ENCODE data around the gene DHRSX.
"Not testable (repeated sequence)": the region's sequence is repeated elsewhere in the genome, so short reads cannot be mapped to it uniquely, and the experiment has no call there.

Gene DHRSX

GRCh38 chrX:2462074-2462473 is 38.7 kb downstream of the DHRSX start:
- Mint-ChIP-seq H3K27ac (ENCODE audit: low read depth) (peak overlapping the region; percentile 83), H3K4me1 (peaks cover 40% of the 10 kb centered on the region), H3K4me3 (no peak overlapping the region), H3K36me3 (ENCODE audit: insufficient read depth) (no peaks in the 10 kb centered on the region), H3K27me3 (no peaks in the 10 kb centered on the region), H3K9me3 (peaks cover 5% of the 10 kb centered on the region)
- no peak for DNase-seq (ENCODE audit: low spot score in 2 of 2)
- ATAC-seq (replicated peaks; ENCODE audit: extremely low read depth, poor library complexity, severe bottlenecking): no peak

- H3K27ac Mint-ChIP-seq (ENCODE audit: low read depth): peak overlapping the region; percentile 83
- DNase-seq (ENCODE audit: low spot score in 2 of 2): no peak
- no peaks in the 10 kb centered on the region for H3K27me3 Mint-ChIP-seq
- ATAC-seq (replicated peaks; ENCODE audit: extremely low read depth, poor library complexity, severe bottlenecking): no peak
- H3K36me3 Mint-ChIP-seq (ENCODE audit: insufficient read depth): no peaks in the 10 kb centered on the region
- H3K4me3 Mint-ChIP-seq: no peak overlapping the region
- peaks cover 44% of the 10 kb centered on the region for H3K4me1 Mint-ChIP-seq
- H3K9me3 Mint-ChIP-seq: peaks cover 5% of the 10 kb centered on the region
Measured at GRCh38 chrX:2461711-2462016, 39.1 kb downstream of the DHRSX start.

- not testable (repeated sequence) for H3K36me3 Mint-ChIP-seq (ENCODE audit: insufficient read depth)
Measured at GRCh38 chrX:2460821-2461710, 39.7 kb downstream of the DHRSX start.

GRCh38 chrX:2460048-2460447 is 40.7 kb downstream of the DHRSX start:
- H3K4me3 Mint-ChIP-seq; H3K27me3 Mint-ChIP-seq; H3K36me3 Mint-ChIP-seq (ENCODE audit: insufficient read depth); H3K9me3 Mint-ChIP-seq; DNase-seq (ENCODE audit: low spot score in 2 of 2); H3K27ac Mint-ChIP-seq (ENCODE audit: low read depth); ATAC-seq (replicated peaks; ENCODE audit: extremely low read depth, poor library complexity, severe bottlenecking): not testable (repeated sequence)
- H3K4me1 Mint-ChIP-seq: peaks cover 36% of the 10 kb centered on the region

More at GRCh38 chrX:2460821-2461710, 39.7 kb downstream of the DHRSX start:
- not testable (repeated sequence) for H3K4me3 Mint-ChIP-seq; ATAC-seq (replicated peaks; ENCODE audit: extremely low read depth, poor library complexity, severe bottlenecking); DNase-seq (ENCODE audit: low spot score in 2 of 2); H3K9me3 Mint-ChIP-seq; H3K27me3 Mint-ChIP-seq
- Mint-ChIP-seq H3K27ac (ENCODE audit: low read depth) (peak overlapping the region; percentile 83), H3K4me1 (peaks cover 44% of the 10 kb centered on the region)

GRCh38 chrX:2458309-2458708 is 42.5 kb downstream of the DHRSX start:
- ATAC-seq (replicated peaks; ENCODE audit: extremely low read depth, poor library complexity, severe bottlenecking) (no peak), DNase-seq (ENCODE audit: low spot score in 2 of 2) (no peak)
- H3K36me3 Mint-ChIP-seq (ENCODE audit: insufficient read depth): no peaks in the 10 kb centered on the region
- H3K27ac Mint-ChIP-seq (ENCODE audit: low read depth): no peak overlapping the region
- H3K4me3 Mint-ChIP-seq: no peak overlapping the region
- peaks cover 26% of the 10 kb centered on the region for H3K4me1 Mint-ChIP-seq
- H3K27me3 Mint-ChIP-seq: no peaks in the 10 kb centered on the region
- H3K9me3 Mint-ChIP-seq: peaks cover 5% of the 10 kb centered on the region

GRCh38 chrX:2457289-2458133 is 43.3 kb downstream of the DHRSX start:
- no peak overlapping the region for H3K4me3 Mint-ChIP-seq
- H3K36me3 Mint-ChIP-seq (ENCODE audit: insufficient read depth): no peaks in the 10 kb centered on the region
- no peaks in the 10 kb centered on the region for H3K27me3 Mint-ChIP-seq
- no peak overlapping the region for H3K27ac Mint-ChIP-seq (ENCODE audit: low read depth)
- DNase-seq (ENCODE audit: low spot score in 2 of 2) (no peak), ATAC-seq (replicated peaks; ENCODE audit: extremely low read depth, poor library complexity, severe bottlenecking) (no peak)
- peaks cover 5% of the 10 kb centered on the region for H3K9me3 Mint-ChIP-seq
- peaks cover 24% of the 10 kb centered on the region for H3K4me1 Mint-ChIP-seq

- ATAC-seq (replicated peaks; ENCODE audit: extremely low read depth, poor library complexity, severe bottlenecking); H3K36me3 Mint-ChIP-seq (ENCODE audit: insufficient read depth); H3K9me3 Mint-ChIP-seq; H3K27ac Mint-ChIP-seq (ENCODE audit: low read depth); H3K4me3 Mint-ChIP-seq; DNase-seq (ENCODE audit: low spot score in 2 of 2); H3K27me3 Mint-ChIP-seq: not testable (repeated sequence)
- H3K4me1 Mint-ChIP-seq: peaks cover 23% of the 10 kb centered on the region
Measured at GRCh38 chrX:2456091-2456490, 44.7 kb downstream of the DHRSX start.

GRCh38 chrX:2454620-2455019 is 46.2 kb downstream of the DHRSX start:
- not testable (repeated sequence) for H3K9me3 Mint-ChIP-seq; H3K27me3 Mint-ChIP-seq; H3K36me3 Mint-ChIP-seq (ENCODE audit: insufficient read depth); H3K4me3 Mint-ChIP-seq; DNase-seq (ENCODE audit: low spot score in 2 of 2); H3K27ac Mint-ChIP-seq (ENCODE audit: low read depth); ATAC-seq (replicated peaks; ENCODE audit: extremely low read depth, poor library complexity, severe bottlenecking)
- peaks cover 24% of the 10 kb centered on the region for H3K4me1 Mint-ChIP-seq

GRCh38 chrX:2452799-2453198 is 48.0 kb downstream of the DHRSX start:
- Mint-ChIP-seq H3K9me3 (no peaks in the 10 kb centered on the region), H3K4me1 (peaks cover 27% of the 10 kb centered on the region), H3K27ac (ENCODE audit: low read depth) (no peak overlapping the region), H3K36me3 (ENCODE audit: insufficient read depth) (peaks cover 2% of the 10 kb centered on the region), H3K4me3 (no peak overlapping the region), H3K27me3 (no peaks in the 10 kb centered on the region)
- DNase-seq (ENCODE audit: low spot score in 2 of 2) (no peak), ATAC-seq (replicated peaks; ENCODE audit: extremely low read depth, poor library complexity, severe bottlenecking) (no peak)

- Mint-ChIP-seq H3K27me3 (no peaks in the 10 kb centered on the region), H3K4me1 (peaks cover 26% of the 10 kb centered on the region), H3K27ac (ENCODE audit: low read depth) (no peak overlapping the region), H3K36me3 (ENCODE audit: insufficient read depth) (peaks cover 2% of the 10 kb centered on the region), H3K4me3 (no peak overlapping the region), H3K9me3 (peaks cover 4% of the 10 kb centered on the region)
- DNase-seq (ENCODE audit: low spot score in 2 of 2): no peak
- ATAC-seq (replicated peaks; ENCODE audit: extremely low read depth, poor library complexity, severe bottlenecking): no peak
Measured at GRCh38 chrX:2452317-2452784, 48.4 kb downstream of the DHRSX start.

GRCh38 chrX:2451501-2452316 is 49.1 kb downstream of the DHRSX start:
- Mint-ChIP-seq H3K4me1 (peaks cover 20% of the 10 kb centered on the region), H3K4me3 (no peak overlapping the region), H3K36me3 (ENCODE audit: insufficient read depth) (peaks cover 2% of the 10 kb centered on the region), H3K27me3 (no peaks in the 10 kb centered on the region), H3K9me3 (peaks cover 10% of the 10 kb centered on the region), H3K27ac (ENCODE audit: low read depth) (peak overlapping the region; percentile 24)
- no peak for ATAC-seq (replicated peaks; ENCODE audit: extremely low read depth, poor library complexity, severe bottlenecking)
- DNase-seq (ENCODE audit: low spot score in 2 of 2): no peak

GRCh38 chrX:2450681-2451080 is 50.1 kb downstream of the DHRSX start:
- peaks cover 2% of the 10 kb centered on the region for H3K36me3 Mint-ChIP-seq (ENCODE audit: insufficient read depth)
- H3K4me3 Mint-ChIP-seq: no peak overlapping the region
- ATAC-seq (replicated peaks; ENCODE audit: extremely low read depth, poor library complexity, severe bottlenecking) (no peak), DNase-seq (ENCODE audit: low spot score in 2 of 2) (no peak)
- H3K9me3 Mint-ChIP-seq: peaks cover 10% of the 10 kb centered on the region
- H3K27ac Mint-ChIP-seq (ENCODE audit: low read depth): peak overlapping the region; percentile 24
- H3K27me3 Mint-ChIP-seq: no peaks in the 10 kb centered on the region
- peaks cover 17% of the 10 kb centered on the region for H3K4me1 Mint-ChIP-seq
